HAP-1 (cell line): ENCODE results near the gene ASB1.

Experiments used
- DNase-seq, 2 experiments: peaks; one replicate each; pipeline ENCODE4 v3.0.0-alpha.2; 2016 to 2020; ENCODE audit warnings: low spot score in 2 of 2
- H3K27me3 ChIP-seq: fragments of 250-450 bp; sonication (Bioruptor Pico); 2 replicates; pipeline ENCODE4 v1.5.1; 2020; ENCODE audit warnings: low read depth, mild to moderate bottlenecking, moderate library complexity
- H3K36me3 ChIP-seq: fragments of 250-450 bp; sonication (Bioruptor Pico); replicated peaks from 2 replicates; pipeline ENCODE4 v1.5.1; 2020; ENCODE audit warnings: mild to moderate bottlenecking
- H3K4me1 ChIP-seq: fragments of 250-450 bp; sonication (Bioruptor Pico); 2 replicates; pipeline ENCODE4 v1.5.1; 2020; ENCODE audit warnings: mild to moderate bottlenecking
- H3K4me3 ChIP-seq: fragments of 250-450 bp; sonication (Bioruptor Pico); 2 replicates; pipeline ENCODE4 v1.5.1; 2020; ENCODE audit warnings: mild to moderate bottlenecking, moderate library complexity
- H3K9me3 ChIP-seq: fragments of 250-450 bp; sonication (Bioruptor Pico); 2 replicates; pipeline ENCODE4 v1.5.1; 2020; ENCODE audit warnings: mild to moderate bottlenecking, moderate library complexity
- in situ Hi-C: fragments of 300-500 bp; cut with MboI; formaldehyde crosslinking; loops from 3 replicates; pipeline ENCODE4 v1.14.3; 2020; ENCODE audit warnings: low sequenced_read_pairs, inconsistent platforms, mixed read lengths

ASB1 gene

GRCh38 chr2:238486123-238486848 lies 59.6 kb downstream of the ASB1 start:
- in situ Hi-C loops: no loop called here
- Histone ChIP-seq H3K4me1 (no peaks in the 10 kb centered on the region), H3K27me3 (peaks cover 5% of the 10 kb centered on the region; the same call in 1 of the 2 replicates), H3K9me3 (no peaks in the 10 kb centered on the region), H3K36me3 (no peaks in the 10 kb centered on the region), H3K4me3 (no peak overlapping the region)
- DNase-seq: no peak

GRCh38 chr2:238487134-238487533 lies 60.4 kb downstream of the ASB1 start:
- Histone ChIP-seq H3K36me3 (no peaks in the 10 kb centered on the region), H3K4me1 (no peaks in the 10 kb centered on the region), H3K4me3 (no peak overlapping the region), H3K9me3 (no peaks in the 10 kb centered on the region), H3K27me3 (peaks cover 10% of the 10 kb centered on the region)
- in situ Hi-C loops: no loop called here
- no peak for DNase-seq

- no peak for DNase-seq
- H3K27me3 ChIP-seq: peaks cover 6% of the 10 kb centered on the region
- in situ Hi-C loops: no loop called here
Observed at GRCh38 chr2:238487652-238488346, 61.1 kb downstream of the ASB1 start.

GRCh38 chr2:238488347-238488826 lies 61.7 kb downstream of the ASB1 start:
- no peaks in the 10 kb centered on the region for H3K9me3 ChIP-seq
- H3K36me3 ChIP-seq: no peaks in the 10 kb centered on the region
- H3K27me3 ChIP-seq: peaks cover 5% of the 10 kb centered on the region
- no peaks in the 10 kb centered on the region for H3K4me1 ChIP-seq
- H3K4me3 ChIP-seq: no peak overlapping the region
- in situ Hi-C loops: no loop called here
- DNase-seq: no peak

More at GRCh38 chr2:238487652-238488346, 61.1 kb downstream of the ASB1 start:
- H3K4me1 ChIP-seq: no peaks in the 10 kb centered on the region
- H3K36me3 ChIP-seq: no peaks in the 10 kb centered on the region
- no peak overlapping the region for H3K4me3 ChIP-seq
- no peaks in the 10 kb centered on the region for H3K9me3 ChIP-seq

GRCh38 chr2:238489431-238489830 lies 62.7 kb downstream of the ASB1 start:
- no peak for DNase-seq
- H3K4me1 ChIP-seq: no peaks in the 10 kb centered on the region
- in situ Hi-C loops: no loop called here
- H3K27me3 ChIP-seq: peaks cover 9% of the 10 kb centered on the region
- no peaks in the 10 kb centered on the region for H3K36me3 ChIP-seq
- H3K9me3 ChIP-seq: no peaks in the 10 kb centered on the region
- no peak overlapping the region for H3K4me3 ChIP-seq

GRCh38 chr2:238489896-238490295 lies 63.2 kb downstream of the ASB1 start:
- DNase-seq: no peak
- H3K4me3 ChIP-seq: no peak overlapping the region
- peaks cover 9% of the 10 kb centered on the region for H3K27me3 ChIP-seq
- in situ Hi-C loops: no loop called here
- no peaks in the 10 kb centered on the region for H3K4me1 ChIP-seq
- H3K36me3 ChIP-seq: no peaks in the 10 kb centered on the region
- no peaks in the 10 kb centered on the region for H3K9me3 ChIP-seq

- no peaks in the 10 kb centered on the region for H3K9me3 ChIP-seq
- no peaks in the 10 kb centered on the region for H3K36me3 ChIP-seq
- peaks cover 9% of the 10 kb centered on the region for H3K27me3 ChIP-seq
- in situ Hi-C loops: no loop called here
- H3K4me3 ChIP-seq: no peak overlapping the region
- no peak for DNase-seq
- no peaks in the 10 kb centered on the region for H3K4me1 ChIP-seq
Observed at GRCh38 chr2:238492840-238493239, 66.1 kb downstream of the ASB1 start.

- DNase-seq: no peak
- no peaks in the 10 kb centered on the region for H3K36me3 ChIP-seq
- peaks cover 9% of the 10 kb centered on the region for H3K27me3 ChIP-seq
- H3K4me3 ChIP-seq: no peak overlapping the region
- no peaks in the 10 kb centered on the region for H3K4me1 ChIP-seq
- in situ Hi-C loops: no loop called here
- H3K9me3 ChIP-seq: no peaks in the 10 kb centered on the region
Observed at GRCh38 chr2:238493411-238493810, 66.7 kb downstream of the ASB1 start.

GRCh38 chr2:238493880-238494572 lies 67.3 kb downstream of the ASB1 start:
- no peak for DNase-seq
- H3K36me3 ChIP-seq: no peaks in the 10 kb centered on the region
- H3K4me3 ChIP-seq: no peak overlapping the region
- H3K27me3 ChIP-seq: peaks cover 9% of the 10 kb centered on the region
- no peaks in the 10 kb centered on the region for H3K9me3 ChIP-seq
- H3K4me1 ChIP-seq: no peaks in the 10 kb centered on the region
- in situ Hi-C loops: no loop called here

GRCh38 chr2:238494573-238494961 lies 67.8 kb downstream of the ASB1 start:
- Histone ChIP-seq H3K4me3 (no peak overlapping the region), H3K9me3 (no peaks in the 10 kb centered on the region), H3K4me1 (no peaks in the 10 kb centered on the region), H3K36me3 (no peaks in the 10 kb centered on the region), H3K27me3 (peaks cover 9% of the 10 kb centered on the region)
- no peak for DNase-seq
- in situ Hi-C loops: no loop called here

- Histone ChIP-seq H3K27me3 (peaks cover 9% of the 10 kb centered on the region), H3K4me1 (no peaks in the 10 kb centered on the region), H3K9me3 (no peaks in the 10 kb centered on the region), H3K4me3 (no peak overlapping the region), H3K36me3 (no peaks in the 10 kb centered on the region)
- in situ Hi-C loops: no loop called here
- no peak for DNase-seq
Observed at GRCh38 chr2:238495422-238495821, 68.7 kb downstream of the ASB1 start.

- in situ Hi-C loops: no loop called here
- no peak for DNase-seq
- H3K9me3 ChIP-seq: no peaks in the 10 kb centered on the region
- H3K4me3 ChIP-seq: no peak overlapping the region
- no peaks in the 10 kb centered on the region for H3K4me1 ChIP-seq
- no peaks in the 10 kb centered on the region for H3K36me3 ChIP-seq
- peaks cover 6% of the 10 kb centered on the region for H3K27me3 ChIP-seq
Observed at GRCh38 chr2:238496756-238497609, 70.3 kb downstream of the ASB1 start.

GRCh38 chr2:238497610-238498005 lies 70.9 kb downstream of the ASB1 start:
- no peaks in the 10 kb centered on the region for H3K36me3 ChIP-seq
- H3K9me3 ChIP-seq: no peaks in the 10 kb centered on the region
- H3K27me3 ChIP-seq: peaks cover 3% of the 10 kb centered on the region; the same call in 1 of the 2 replicates
- H3K4me3 ChIP-seq: no peak overlapping the region
- DNase-seq: no peak
- in situ Hi-C loops: no loop called here
- no peaks in the 10 kb centered on the region for H3K4me1 ChIP-seq
